Thoracic aorta (tissue), 2 donors: ENCODE data around the gene PARP12. TPM values are rescaled to one million over a fixed set of nuclear protein-coding genes. Genes with fewer than 3 reads are reported as not detected.

ENCODE experiments used
- ATAC-seq: fragments of 150-250 bp; one replicate; pipeline ENCODE4 v1.8.0; 2017; ENCODE audit warnings: low read depth; ENCODE audit not compliant: insufficient number of reproducible peaks, low FRiP score
- DNase-seq: peaks from one replicate; pipeline ENCODE4 v3.0.0-alpha.2; 2020; ENCODE audit warnings: low spot score
- H3K27ac ChIP-seq, 2 donors: fragments of 200-600 bp; sonication (generic); 1 replicate in 1 of 2; 2 replicates in 1 of 2; pipeline ENCODE4 v1.5.1; 2016; ENCODE audit warnings: mild to moderate bottlenecking in 2 of 2, moderate library complexity in 2 of 2
- H3K27me3 ChIP-seq: fragments of 200-600 bp; sonication (generic); replicated peaks from 2 replicates; pipeline ENCODE4 v1.6.0; 2016; ENCODE audit warnings: mild to moderate bottlenecking; ENCODE audit not compliant: insufficient read depth
- H3K36me3 ChIP-seq: fragments of 200-600 bp; sonication (generic); one replicate; pipeline ENCODE4 v1.5.1; 2016
- H3K4me1 ChIP-seq, 2 donors: fragments of 200-600 bp; sonication (generic); 1 replicate in 1 of 2; 2 replicates in 1 of 2; pipeline versions ENCODE4 v1.5.1 to v1.6.0; 2016; ENCODE audit warnings: low read depth in 2 of 2, mild to moderate bottlenecking in 1 of 2; ENCODE audit not compliant: control insufficient read depth in 1 of 2
- H3K4me3 ChIP-seq: fragments of 200-600 bp; sonication (generic); 2 replicates; pipeline ENCODE4 v1.5.1; 2016; ENCODE audit warnings: mild to moderate bottlenecking
- H3K9me3 ChIP-seq: fragments of 200-600 bp; sonication (generic); 2 replicates; pipeline ENCODE4 v1.5.1; 2016
- CTCF ChIP-seq: fragments of 200-600 bp; sonication (generic); IDR thresholded peaks from one replicate; pipeline ENCODE4 v1.5.1; 2019; ENCODE audit warnings: antibody characterized with exemption
- total RNA-seq, 2 donors: library from RNA; depleted of rRNA; stranded (reverse); fragments of >200 nt; gene quantifications; one replicate each; pipeline versions ENCODE4 v1.1.0 to v1.2.3, GENCODE V29; 2016

The PARP12 gene
- total RNA-seq, 2 donors from 2014 or later: 51.6 to 53.1 TPM

- H3K27ac ChIP-seq: peak overlapping the region; percentile 7 to 88
Measured at GRCh38 chr7:140060243-140060630, 2.5 kb downstream of the PARP12 start.

GRCh38 chr7:140059273-140060242, 3.2 kb downstream of the PARP12 start:
- peak; percentile 80 for ATAC-seq
- DNase-seq: peak; percentile 82
- H3K4me3 ChIP-seq: peak overlapping the region; percentile 43
- peak overlapping the region in 1 of 2 donors; percentile 88 for H3K27ac ChIP-seq
- no peaks in the 10 kb centered on the region for H3K36me3 ChIP-seq
- TF ChIP-seq CTCF: no peak
- H3K27me3 ChIP-seq: no peaks in the 10 kb centered on the region
- no peaks in the 10 kb centered on the region for H3K9me3 ChIP-seq
- H3K4me1 ChIP-seq: peaks cover 23 to 40% of the 10 kb centered on the region in 2 donors

More at GRCh38 chr7:140060243-140060630, 2.5 kb downstream of the PARP12 start:
- no peaks in the 10 kb centered on the region for H3K9me3 ChIP-seq
- H3K27me3 ChIP-seq: no peaks in the 10 kb centered on the region
- H3K36me3 ChIP-seq: no peaks in the 10 kb centered on the region
- ATAC-seq (no peak), DNase-seq (no peak)
- H3K4me3 ChIP-seq: peak overlapping the region; percentile 90
- H3K4me1 ChIP-seq: peaks cover 23 to 40% of the 10 kb centered on the region in 2 donors
- TF ChIP-seq CTCF: no peak

- no peaks in the 10 kb centered on the region for H3K27me3 ChIP-seq
- no peak for DNase-seq
- H3K9me3 ChIP-seq: no peaks in the 10 kb centered on the region
Measured at GRCh38 chr7:140058517-140058916, 4.2 kb downstream of the PARP12 start.

GRCh38 chr7:140057143-140057535, 5.6 kb downstream of the PARP12 start:
- Histone ChIP-seq H3K27ac (no peak overlapping the region), H3K9me3 (no peaks in the 10 kb centered on the region), H3K4me1 (peaks cover 23 to 40% of the 10 kb centered on the region in 2 donors), H3K4me3 (no peak overlapping the region), H3K36me3 (no peaks in the 10 kb centered on the region), H3K27me3 (no peaks in the 10 kb centered on the region)
- ATAC-seq (no peak), DNase-seq (no peak)
- no peak for TF ChIP-seq CTCF

More at GRCh38 chr7:140058517-140058916, 4.2 kb downstream of the PARP12 start:
- H3K27ac ChIP-seq: peak overlapping the region; percentile 23 to 88
- H3K4me3 ChIP-seq: no peak overlapping the region
- ATAC-seq: no peak
- H3K36me3 ChIP-seq: no peaks in the 10 kb centered on the region
- TF ChIP-seq CTCF: no peak
- H3K4me1 ChIP-seq: peaks cover 23 to 40% of the 10 kb centered on the region in 2 donors

- Histone ChIP-seq H3K27me3 (no peaks in the 10 kb centered on the region), H3K4me1 (peaks cover 23 to 36% of the 10 kb centered on the region in 2 donors), H3K36me3 (no peaks in the 10 kb centered on the region), H3K27ac (no peak overlapping the region), H3K9me3 (no peaks in the 10 kb centered on the region), H3K4me3 (no peak overlapping the region)
- TF ChIP-seq CTCF: no peak
- ATAC-seq (no peak), DNase-seq (no peak)
Measured at GRCh38 chr7:140056431-140057142, 6.2 kb downstream of the PARP12 start.
